Measurements from ENCODE around the gene MORF4L1.

- TF ChIP-seq CTCF (IDR thresholded peaks at IDR 0.05) (no peak), POLR2A (IDR thresholded peaks at IDR 0.05) (no peak), POLR2AphosphoS5 (IDR thresholded peaks at IDR 0.05) (no peak)
Measured at GRCh38 chr15:78922527-78922926, 49.8 kb downstream of the MORF4L1 start.
